IPS-NIHi11 (cell line): ENCODE data around the gene ECD.

Experiments used
- DNase-seq: peaks from one replicate; pipeline ENCODE4 v3.0.0; 2012; ENCODE audit warnings: mixed read lengths, low spot score

ECD gene

DNA sequence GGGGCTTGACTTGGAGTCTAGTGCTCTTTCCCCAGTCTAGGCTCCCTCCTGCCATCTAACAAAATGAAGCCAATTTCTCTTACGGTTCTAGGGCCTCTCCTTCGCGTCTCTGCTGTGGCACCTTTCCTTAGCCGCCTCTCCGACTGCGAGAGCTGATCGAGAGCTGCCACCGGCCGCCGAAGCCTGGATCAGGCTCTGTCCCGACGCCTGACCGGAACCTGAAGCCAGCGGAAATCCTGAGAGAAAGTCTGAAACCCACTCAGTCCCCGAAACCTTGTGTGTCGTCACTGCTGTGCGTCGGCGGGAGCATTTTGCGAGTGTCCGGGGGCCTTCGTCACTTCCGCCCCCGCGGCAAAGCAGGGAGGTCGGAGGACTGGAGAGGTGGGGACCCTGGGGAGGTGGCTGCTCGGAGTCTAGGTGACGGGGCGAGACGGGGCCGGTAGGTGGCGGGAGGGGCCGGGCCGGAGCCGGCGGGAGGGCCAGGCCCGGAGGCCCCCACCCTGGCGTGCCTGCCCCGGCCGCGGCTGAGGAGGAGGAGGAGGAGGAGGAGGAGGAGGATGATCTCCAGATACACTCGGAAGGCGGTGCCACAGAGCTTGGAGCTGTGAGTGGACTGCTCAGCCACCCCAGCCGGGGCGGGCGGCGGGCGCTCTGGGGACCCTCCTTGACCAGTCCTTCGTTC is at the start of gene ECD, which contains the start of gene FAM149B1:
ECD (minus strand) TSS at position 226 of the 682 bp plus-strand sequence. CDS start 4,071 bp downstream, outside the sequence.
FAM149B1 (plus strand) TSS at position 337 of the 682 bp plus-strand sequence; CDS start at position 558, 221 bp downstream.
- peak; percentile 95 for DNase-seq

DNA sequence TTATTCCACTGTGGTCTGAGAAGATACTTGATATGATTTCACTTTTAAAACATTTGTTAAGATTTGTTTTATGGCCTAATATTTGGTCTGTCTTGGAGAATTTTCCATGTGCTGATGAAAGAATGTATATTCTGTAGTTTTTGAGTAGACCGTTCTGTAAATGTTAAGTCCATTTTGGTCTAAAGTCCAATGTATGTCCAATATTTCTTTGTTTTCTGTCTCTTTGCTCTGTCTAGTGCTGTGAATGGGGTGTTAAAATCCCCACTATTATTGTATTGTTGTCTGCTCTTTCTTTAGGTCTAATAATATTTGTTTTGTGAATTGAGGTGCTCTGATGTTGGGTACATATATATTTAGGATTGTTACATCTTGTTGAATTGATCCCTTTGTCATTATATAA is 47.9 kb upstream of the ECD start:
- no peak for DNase-seq

DNA sequence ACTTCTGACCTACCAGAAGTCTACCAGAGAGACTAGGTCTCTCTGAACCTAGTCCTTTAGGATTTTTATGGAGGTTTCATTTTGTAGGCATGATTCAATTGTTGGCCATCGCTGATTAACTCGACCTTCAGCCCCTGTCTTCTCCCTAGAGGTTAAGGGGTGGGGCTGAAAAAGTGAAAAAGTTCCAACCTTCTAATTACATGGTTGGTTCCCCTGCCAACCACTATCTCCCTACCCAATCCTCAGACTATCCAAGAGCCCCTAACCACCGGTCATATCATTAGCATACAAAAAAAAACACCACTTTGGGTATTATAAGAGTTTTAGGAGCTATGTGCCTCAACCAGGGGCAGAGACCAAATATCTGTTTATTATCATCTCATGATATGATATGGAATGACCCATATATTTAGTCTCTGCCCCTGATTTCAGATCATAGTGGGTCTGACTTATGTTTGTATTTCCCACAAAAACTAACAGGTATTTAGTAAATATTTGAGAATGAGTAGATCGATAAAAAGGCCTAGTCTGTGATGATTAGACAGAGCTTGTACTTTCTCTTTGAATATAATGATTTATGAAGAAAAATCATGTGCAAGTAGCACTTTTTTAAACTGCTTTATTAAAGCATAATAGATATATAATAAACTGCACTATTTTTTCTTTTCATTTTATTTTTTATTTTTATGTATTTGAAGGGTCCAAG is 43.5 kb upstream of the ECD start:
- DNase-seq: no peak

DNA sequence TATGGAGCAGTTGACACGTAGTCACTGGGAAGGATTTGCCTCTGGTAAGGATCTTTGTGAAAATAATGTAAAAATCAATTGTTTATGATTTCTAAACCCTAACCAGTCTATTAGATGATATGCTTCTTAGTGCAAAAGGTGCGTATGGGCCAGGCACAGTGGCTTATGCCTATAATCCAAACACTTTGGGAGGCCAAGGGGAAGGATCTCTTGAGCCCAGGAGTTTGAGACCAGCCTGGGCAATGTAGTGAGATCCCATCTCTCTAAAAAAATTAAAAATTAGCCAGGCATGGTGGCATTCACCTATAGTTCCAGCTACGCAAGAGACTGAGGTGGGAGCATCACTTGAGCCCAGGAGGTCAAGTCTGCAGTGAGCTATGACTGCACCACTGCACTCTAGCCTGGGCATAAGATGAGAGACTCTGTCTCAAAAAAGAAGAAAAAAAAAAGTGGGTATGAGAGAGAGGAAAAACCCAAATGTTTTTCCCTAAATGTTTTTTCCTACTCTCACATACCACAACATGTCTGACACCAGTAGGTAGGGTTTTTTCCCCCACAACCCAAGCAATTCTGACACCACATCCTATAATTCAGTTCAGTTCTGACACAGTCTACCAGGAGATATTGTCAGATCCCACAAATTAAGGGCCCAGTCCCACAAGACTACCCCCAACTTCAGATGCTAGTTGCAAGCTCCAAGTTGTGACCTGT is 42.7 kb upstream of the ECD start:
- no peak for DNase-seq

- DNase-seq: peak; percentile 29
These were observed 41.9 kb upstream of the ECD start for GRCh38 chr10:73209705-73210104.

DNA sequence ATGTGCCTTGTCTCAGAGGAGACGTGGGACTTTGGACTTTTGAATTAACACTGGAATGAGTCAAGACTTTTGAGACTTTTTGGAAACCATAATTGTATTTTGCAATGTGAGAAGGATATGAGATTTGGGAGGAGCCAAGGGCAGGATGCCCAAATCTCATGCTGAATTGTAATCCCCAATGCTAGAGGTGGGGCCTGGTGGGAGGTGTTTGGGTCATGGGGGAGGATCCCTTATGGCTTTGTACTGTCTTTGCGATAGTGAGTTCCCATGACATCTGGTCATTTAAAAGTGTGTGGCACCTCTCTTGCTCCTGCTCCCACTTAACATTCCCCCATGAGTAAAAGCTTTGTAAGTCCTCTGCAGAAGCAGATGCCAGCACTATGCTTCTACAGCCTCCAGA is 40.1 kb upstream of the ECD start:
- no peak for DNase-seq

DNA sequence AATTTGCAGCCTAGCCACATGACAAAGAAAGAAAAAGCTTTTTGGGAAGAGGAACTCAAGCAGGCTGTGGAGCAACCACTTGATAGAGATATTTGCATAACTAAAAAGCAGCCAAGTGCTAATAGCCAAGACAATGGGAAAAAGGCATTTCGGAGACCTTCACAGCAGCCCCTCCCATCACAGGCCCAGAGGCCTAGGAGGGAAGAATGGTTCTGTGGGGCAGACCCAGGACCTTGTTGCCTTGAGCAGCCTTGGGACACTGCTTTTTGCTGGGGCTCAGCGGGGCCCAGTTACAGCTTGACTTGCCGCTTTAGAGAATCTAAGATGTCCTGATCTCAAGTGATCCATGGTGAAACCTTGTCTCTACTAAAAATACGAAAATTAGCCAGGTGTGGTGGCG is 38.6 kb upstream of the ECD start:
- no peak for DNase-seq

DNA sequence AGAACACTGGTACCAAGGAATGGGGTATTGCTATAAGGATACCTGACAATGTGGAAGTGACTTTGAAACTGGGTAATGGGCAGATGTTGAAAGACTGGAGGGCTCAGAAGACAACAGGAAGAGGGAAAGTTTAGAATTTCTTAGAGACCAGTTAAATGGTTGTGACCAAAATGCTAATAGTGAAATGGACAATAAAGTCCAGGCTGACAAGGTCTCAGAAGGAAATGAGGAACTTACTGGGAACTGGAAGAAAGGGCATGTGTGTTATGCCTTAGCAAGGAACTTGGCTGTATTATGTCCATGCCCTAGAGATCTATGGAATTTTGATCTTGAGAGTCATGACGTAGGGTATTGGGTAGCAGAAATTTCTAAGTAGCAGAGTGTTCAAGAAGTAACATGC is 38.1 kb upstream of the ECD start:
- no peak for DNase-seq

DNA sequence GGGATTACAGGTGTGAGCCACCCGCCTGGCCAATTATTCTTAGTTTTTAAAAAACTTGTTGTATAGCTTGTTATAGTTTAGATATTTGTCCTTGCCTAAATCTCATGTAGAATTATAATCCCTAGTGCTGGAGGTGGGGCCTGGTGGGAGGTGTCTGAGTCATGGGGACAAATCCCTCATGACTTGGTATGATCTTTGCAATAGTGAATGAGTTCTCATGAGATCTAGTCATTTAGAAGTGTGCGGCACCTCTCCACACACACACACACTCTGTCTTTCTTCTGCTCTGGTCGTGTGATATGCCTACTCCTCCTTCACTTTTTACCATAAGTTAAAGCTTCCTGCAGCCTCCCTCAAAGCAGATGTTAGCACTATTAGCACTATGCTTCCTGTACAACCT is 37.3 kb upstream of the ECD start:
- no peak for DNase-seq

GRCh38 chr10:73190188-73190587 is 22.4 kb upstream of the ECD start:
- no peak for DNase-seq

DNA sequence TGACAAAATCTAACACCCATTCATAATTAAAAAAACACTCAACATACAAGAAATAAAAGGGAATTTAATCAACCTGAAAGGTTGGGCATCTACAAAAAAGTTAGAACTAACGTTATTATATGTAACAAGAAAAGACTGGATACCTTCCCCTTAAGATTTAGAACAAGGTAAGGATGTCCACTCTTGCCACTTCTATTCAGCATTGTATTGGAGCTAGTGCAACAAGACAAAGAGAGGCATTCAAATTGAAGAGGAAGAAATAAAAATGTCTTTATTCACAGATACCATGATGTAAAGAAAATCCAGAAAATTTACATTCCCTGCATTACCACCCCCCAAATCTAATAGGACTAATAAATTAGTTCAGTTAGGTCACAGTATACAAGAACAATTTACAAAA is 18.5 kb upstream of the ECD start:
- no peak for DNase-seq

DNA sequence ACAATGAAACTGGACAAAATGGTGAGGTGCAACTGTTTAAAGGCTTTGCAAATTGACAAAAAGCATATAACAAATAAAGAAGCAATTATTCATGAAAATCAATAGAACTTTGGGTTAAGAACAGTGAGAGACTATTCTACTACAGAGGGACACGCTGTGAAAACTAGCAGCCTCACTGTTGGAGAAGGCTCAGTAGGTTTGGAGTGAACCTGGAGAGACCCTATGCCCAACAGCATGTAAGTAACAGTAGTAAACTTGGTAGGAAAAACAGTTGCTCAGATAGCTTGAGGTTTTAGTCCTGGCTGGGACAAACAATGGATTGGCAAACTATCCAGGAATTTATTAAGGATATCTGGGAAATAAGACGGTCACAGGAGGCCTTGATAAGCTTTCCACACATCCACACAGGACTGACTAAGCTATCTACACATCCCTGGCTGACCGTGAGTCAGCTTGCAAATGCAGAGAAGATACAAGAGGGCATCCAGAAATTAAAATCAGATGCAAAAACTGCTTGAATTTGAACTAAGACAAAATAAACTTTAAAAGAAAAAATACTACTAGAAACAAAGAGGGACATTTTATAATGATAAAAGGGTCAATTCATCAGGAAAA is 16.0 kb upstream of the ECD start:
- DNase-seq: no peak

- DNase-seq: no peak
These were observed 14.8 kb upstream of the ECD start for GRCh38 chr10:73182568-73182967.

DNA sequence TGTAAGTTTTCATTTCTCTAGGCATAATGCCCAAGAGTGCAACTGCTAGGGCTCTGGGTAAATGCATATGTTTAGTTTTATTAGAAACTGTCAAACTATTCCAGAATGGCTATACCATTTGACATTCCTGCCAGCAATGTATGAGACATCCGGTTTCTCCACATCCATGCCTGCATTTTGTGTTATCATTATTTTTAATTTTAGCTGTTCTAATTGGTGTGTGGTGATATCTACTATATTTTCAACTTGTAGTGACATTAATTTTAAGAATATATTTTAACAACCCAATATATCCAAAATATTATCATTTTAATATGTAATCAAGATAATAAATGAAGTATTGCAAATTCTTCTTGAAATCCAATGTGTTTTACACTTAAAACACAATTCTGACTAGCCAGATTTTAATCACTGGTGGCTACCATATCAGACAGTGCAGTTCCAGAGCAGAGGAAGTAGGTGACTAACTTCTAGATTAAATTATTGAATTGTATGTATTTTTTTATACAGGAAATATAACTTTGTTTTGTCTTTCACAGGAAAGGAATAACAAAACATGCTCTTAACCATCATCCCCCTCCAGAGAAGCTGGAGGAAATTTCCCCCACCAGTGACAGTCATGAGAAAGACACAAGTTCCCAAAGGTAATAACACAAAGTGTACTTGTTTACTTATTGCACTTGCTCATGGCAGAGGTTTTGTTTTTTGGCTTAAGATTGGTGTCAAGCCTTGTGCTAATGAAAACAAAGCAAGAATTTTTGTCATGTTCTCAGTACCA is 6.5 kb upstream of the ECD start:
- no peak for DNase-seq

DNA sequence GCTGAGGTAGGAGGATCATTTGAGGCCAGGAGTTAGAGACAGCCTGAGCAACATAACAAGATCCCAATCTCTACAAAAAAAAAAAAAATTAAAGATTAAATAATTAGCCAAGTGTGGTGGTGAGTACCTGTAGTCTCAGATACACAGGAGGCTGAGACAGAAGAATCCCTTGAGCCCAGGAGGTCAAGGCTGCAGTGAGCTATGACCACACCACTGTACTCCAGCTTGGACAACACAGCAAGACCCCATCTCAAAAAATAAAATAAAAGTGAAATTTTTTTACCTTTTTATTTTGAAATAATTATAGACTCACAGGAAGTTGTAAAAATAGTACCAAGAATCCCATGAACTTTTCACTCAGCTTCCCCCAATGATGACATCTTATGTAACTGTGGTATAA is 5.1 kb upstream of the ECD start:
- no peak for DNase-seq

DNA sequence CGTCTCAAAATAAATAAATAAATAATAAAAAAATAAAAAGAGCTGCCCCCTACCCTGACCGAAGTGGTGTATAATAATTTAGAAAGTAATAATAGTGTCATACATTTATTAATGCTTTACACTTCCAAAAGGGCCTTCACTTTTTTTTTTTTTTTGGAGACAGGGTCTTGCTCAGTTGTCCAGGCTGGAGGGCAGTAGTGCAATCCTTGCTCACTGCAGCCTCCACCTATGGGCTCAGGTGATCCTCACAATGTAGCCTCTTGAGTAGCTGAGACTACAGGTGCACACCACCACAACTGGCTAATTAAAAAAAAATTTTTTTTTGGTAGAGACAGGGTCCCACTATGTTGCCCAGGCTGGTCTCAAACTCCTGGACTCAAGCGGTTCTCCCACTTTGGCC is 1.5 kb upstream of the ECD start:
- no peak for DNase-seq

GRCh38 chr10:73168465-73168803 is 626 bp upstream of the ECD start:
- DNase-seq: no peak

GRCh38 chr10:73167458-73167782 is 388 bp downstream of the ECD start:
- no peak for DNase-seq

- no peak for DNase-seq
These were observed 836 bp downstream of the ECD start for GRCh38 chr10:73166972-73167371.

DNA sequence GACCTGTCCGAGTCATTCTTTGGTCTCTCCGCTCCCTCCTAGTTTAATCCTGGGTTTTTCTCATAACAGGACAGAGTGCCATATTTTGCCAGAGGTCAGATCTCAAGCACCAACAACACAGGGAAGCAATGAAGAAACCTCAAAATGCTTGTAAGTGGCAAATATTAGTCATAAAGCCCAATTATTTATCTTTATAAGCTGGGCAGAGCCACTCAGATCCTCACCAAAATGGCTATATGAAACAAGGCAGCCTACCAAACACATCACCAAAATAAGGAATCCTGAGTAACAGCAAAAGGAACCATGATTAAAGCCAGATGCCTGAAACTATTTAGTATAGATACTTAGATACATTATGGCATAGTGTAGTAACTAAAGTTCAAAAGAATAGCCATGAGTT is 4.7 kb downstream of the ECD start:
- no peak for DNase-seq

DNA sequence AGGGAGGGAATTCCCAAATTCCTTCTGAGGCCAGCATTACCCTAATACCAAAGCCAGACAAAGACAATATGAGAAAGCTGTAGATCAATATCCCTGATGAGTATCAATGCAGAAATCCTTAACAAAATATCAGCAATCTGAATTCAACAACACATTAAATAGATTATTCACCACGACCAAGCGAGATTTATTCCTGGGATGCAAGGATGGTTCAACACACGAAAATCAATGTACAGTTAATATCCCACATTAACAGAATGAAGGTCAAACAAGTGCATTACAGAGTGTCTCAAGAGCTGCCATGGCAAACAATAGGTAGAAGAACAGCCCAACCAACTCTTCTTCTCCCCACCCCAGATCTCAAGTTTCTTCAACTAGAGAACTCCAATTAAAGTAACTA is 6.1 kb downstream of the ECD start:
- DNase-seq: no peak

DNA sequence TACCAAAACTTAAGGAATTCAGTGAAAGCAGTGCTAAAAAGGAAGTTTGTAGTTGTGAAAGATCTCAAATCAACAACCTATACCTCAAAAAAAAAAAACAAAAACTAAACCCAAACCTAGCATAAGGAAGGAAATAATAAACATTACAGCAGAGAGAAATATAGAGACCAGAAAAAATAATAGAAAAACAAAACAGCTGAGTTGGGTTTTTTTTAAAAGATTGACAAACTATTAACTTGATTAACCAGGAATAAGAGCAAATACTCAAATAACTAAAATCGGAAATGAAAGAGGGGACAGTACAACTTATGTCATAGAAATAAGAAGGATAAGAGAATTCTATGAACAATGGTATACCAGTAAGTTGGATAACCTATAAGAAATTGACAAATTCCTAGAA is 6.7 kb downstream of the ECD start:
- no peak for DNase-seq
